ENCODE results near the gene PNRC2. TPM values are rescaled to one million over a fixed set of nuclear protein-coding genes. Genes with fewer than 3 reads are reported as not detected.
"Not testable (repeated sequence)": the region's sequence is repeated elsewhere in the genome, so short reads cannot be mapped to it uniquely, and the experiment has no call there.

Gene PNRC2
- total RNA-seq, 1 experiment from 2014 or later = 67.7 TPM

DNA sequence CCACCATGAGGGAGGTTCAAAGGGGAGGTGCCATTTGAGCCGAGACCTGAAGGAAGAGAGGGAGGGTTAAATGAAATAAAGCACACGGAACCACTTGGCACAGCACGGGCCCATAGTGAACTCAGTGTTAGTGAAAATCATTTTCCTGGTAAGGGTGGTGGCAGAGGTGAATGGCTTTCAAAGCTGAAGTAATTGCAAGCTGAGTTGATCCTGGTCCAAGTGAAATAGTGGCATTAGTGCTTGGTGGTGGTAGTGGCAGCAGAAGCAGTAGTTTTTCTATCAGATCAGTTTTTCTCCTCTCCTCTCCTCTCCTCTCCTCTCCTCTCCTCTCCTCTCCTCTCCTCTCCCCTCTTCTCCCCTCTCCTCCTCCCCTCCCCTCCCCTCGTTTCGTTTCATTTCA, 51.0 kb downstream of the PNRC2 start:
- POLR2A ChIA-PET (ENCODE audit: unreplicated experiment) = no interaction called here
- TF ChIP-seq EZH2 (IDR thresholded peaks at IDR 0.05; ENCODE audit: low read depth) = no peak
- TF ChIP-seq, protein P1, sequence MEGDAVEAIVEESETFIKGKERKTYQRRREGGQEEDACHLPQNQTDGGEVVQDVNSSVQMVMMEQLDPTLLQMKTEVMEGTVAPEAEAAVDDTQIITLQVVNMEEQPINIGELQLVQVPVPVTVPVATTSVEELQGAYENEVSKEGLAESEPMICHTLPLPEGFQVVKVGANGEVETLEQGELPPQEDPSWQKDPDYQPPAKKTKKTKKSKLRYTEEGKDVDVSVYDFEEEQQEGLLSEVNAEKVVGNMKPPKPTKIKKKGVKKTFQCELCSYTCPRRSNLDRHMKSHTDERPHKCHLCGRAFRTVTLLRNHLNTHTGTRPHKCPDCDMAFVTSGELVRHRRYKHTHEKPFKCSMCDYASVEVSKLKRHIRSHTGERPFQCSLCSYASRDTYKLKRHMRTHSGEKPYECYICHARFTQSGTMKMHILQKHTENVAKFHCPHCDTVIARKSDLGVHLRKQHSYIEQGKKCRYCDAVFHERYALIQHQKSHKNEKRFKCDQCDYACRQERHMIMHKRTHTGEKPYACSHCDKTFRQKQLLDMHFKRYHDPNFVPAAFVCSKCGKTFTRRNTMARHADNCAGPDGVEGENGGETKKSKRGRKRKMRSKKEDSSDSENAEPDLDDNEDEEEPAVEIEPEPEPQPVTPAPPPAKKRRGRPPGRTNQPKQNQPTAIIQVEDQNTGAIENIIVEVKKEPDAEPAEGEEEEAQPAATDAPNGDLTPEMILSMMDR (conservative IDR thresholded peaks at IDR 0.05) = no peak
- no TSS peak for BruUV-seq (replicated peaks)
- Histone ChIP-seq H4K20me1 (ENCODE audit: insufficient read depth) (no peaks in the 10 kb centered on the region), H2AFZ (no peak overlapping the region), H3K9me3 (ENCODE audit: insufficient read depth, low read depth) (no peaks in the 10 kb centered on the region), H3K79me2 (ENCODE audit: low read depth) (no peaks in the 10 kb centered on the region), H3K4me2 (no peak overlapping the region), H3K4me3 (no peak overlapping the region), H3K27me3 (ENCODE audit: insufficient read depth, low read depth) (no peaks in the 10 kb centered on the region), H3K9me2 (ENCODE audit: insufficient read depth) (no peaks in the 10 kb centered on the region), H3K27ac (no peak overlapping the region), H3K4me1 (replicated peaks; ENCODE audit: insufficient read depth) (peaks cover 23% of the 10 kb centered on the region), H3K36me3 (ENCODE audit: low read depth) (no peaks in the 10 kb centered on the region), H3F3A (ENCODE audit: insufficient read depth, low read depth) (peaks cover 7% of the 10 kb centered on the region; the same call in 1 of the 2 replicates)
- intact Hi-C loops (cut with micrococcal nuclease; ENCODE audit: unreplicated experiment) = no loop called here
- no peak for DNase-seq
- CTCF ChIA-PET = no interaction called here

DNA sequence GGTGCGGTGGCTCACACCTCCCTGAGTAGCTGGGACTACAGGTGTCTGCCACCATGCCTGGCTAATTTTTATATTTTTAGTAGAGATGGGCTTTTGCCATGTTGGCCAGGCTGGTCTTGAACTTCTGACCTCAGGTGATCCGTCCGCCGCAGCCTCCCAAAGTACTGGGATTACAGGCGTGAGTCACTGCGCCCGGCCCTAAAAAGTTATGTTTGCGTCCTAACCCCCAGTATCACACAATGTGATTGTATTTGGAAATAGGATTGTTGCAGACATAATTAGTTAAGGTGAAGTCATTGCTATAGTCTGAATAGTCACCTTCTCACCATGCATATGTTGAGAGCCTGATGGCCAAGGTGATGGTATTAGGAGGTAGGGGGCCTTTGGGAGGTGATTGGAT, 53.2 kb downstream of the PNRC2 start:
- H3K79me2 ChIP-seq (ENCODE audit: low read depth); H3K27me3 ChIP-seq (ENCODE audit: insufficient read depth, low read depth); H3K9me2 ChIP-seq (ENCODE audit: insufficient read depth); BruUV-seq (replicated peaks); CTCF ChIA-PET; H4K20me1 ChIP-seq (ENCODE audit: insufficient read depth); H3K4me3 ChIP-seq; H2AFZ ChIP-seq; DNase-seq; H3K27ac ChIP-seq; H3K4me2 ChIP-seq; H3K36me3 ChIP-seq (ENCODE audit: low read depth); intact Hi-C loops (cut with micrococcal nuclease; ENCODE audit: unreplicated experiment); H3K9me3 ChIP-seq (ENCODE audit: insufficient read depth, low read depth); POLR2A ChIA-PET (ENCODE audit: unreplicated experiment): not testable (repeated sequence)
- Histone ChIP-seq H3K4me1 (replicated peaks; ENCODE audit: insufficient read depth) (peaks cover 29% of the 10 kb centered on the region), H3F3A (ENCODE audit: insufficient read depth, low read depth) (peaks cover 16% of the 10 kb centered on the region; the same call in 1 of the 2 replicates)

Small RNA genes within 50 kb of the gene (microRNA-seq; reads per million reads assigned to microRNA genes)
- gene MIR378F (ENCODE audit: borderline number of aligned reads, borderline replicate concordance) = not detected

Other genes with a start within 250 kb of the PNRC2 start
- 26.2 and 26.4 TPM in 2 replicates for gene ELOA, start 216.4 kb upstream of the PNRC2 start, total RNA-seq (2021)
- gene PITHD1, start 181.4 kb upstream of the PNRC2 start, total RNA-seq (2021) = 38.5 and 39.7 TPM in 2 replicates
- 90.1 and 94.9 TPM in 2 replicates for gene LYPLA2, start 168.7 kb upstream of the PNRC2 start, total RNA-seq (2021)
- 40.5 and 45.8 TPM in 2 replicates for gene GALE, start 159.1 kb upstream of the PNRC2 start, total RNA-seq (2021)
- gene HMGCL, start 134.4 kb upstream of the PNRC2 start, total RNA-seq (2021) = 43.2 and 53.4 TPM in 2 replicates
- gene FUCA1, start 91.5 kb upstream of the PNRC2 start, total RNA-seq (2021) = 29.0 and 30.9 TPM in 2 replicates
- gene CNR2, start 46.5 kb upstream of the PNRC2 start, total RNA-seq (2021) = not detected in 2 replicates
- 77.3 and 96.2 TPM in 2 replicates for gene SRSF10, start 20.5 kb downstream of the PNRC2 start, total RNA-seq (2021)
- gene MYOM3, start 152.3 kb downstream of the PNRC2 start, total RNA-seq (2021) = 11.9 and 14.5 TPM in 2 replicates
- 4.2 and 5.0 TPM in 2 replicates for gene IL22RA1, start 183.3 kb downstream of the PNRC2 start, total RNA-seq (2021)
- gene IFNLR1, start 227.5 kb downstream of the PNRC2 start, total RNA-seq (2021) = 5.5 and 8.1 TPM in 2 replicates

All from PC-9 (cell line).